ENCODE measurements around the gene VMO1. TPM values are rescaled to one million over a fixed set of nuclear protein-coding genes. Genes with fewer than 3 reads are reported as not detected.

Gene VMO1
- total and polyA plus RNA-seq, 9 of the 15 experiments (the other 6 are each of a cell fraction or from before 2014, with no cell fraction given) = 0.31 TPM; not detected in 8

DNA sequence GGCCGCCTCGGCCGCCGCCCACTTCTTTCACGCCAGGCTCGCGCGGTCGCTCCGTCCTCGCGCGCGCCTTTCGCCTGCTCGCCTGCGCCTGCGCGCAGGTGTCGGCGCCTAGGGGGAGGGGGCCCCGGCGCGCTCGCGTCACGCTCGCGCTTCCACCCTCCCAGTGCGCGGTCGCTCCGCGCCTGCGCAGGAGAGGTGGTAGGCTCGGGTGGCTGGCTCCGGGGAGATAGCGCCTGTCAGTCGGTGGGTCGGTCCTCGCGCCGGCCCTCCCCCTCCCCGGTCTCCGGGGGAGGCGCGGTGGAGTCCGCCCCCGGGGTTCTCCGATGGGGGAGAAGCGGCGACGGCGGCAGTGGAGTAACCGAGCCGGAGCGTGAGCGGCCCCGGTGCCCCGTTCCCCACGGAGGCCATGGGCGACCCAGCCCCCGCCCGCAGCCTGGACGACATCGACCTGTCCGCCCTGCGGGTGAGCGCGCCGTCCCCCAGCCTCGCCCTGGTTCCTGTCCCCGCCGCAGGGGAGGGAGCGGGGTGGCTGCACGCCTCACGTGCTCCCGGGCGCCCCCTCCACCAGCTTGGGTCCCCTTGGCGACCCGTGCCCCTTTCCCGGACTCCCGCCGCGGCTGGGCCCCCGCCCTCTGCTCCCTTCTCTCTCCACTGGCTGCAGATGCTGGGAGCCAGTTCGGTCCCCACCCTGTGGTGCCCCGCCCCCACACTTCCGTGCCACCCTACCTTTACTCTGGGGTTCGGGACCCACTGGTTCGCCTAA, 47.2 kb upstream of the VMO1 start, which contains the start of gene MINK1 (continued):
- TF ChIP-seq ZNF592 (IDR thresholded peaks at IDR 0.05) (no peak), E2F4 (CRISPR knock-in tag; IDR thresholded peaks at IDR 0.05; ENCODE audit: low read depth) (no peak), KLF1 (tag; IDR thresholded peaks at IDR 0.05) (no peak; the same call in 1 of the 2 replicates), RNF2 (IDR thresholded peaks at IDR 0.05) (no peak), NCOA6 (IDR thresholded peaks at IDR 0.05) (0 out of 2 replicates have a peak, but pooled peaks have one; percentile 14), RFX1 (IDR thresholded peaks at IDR 0.05) (no peak), NFIC (IDR thresholded peaks at IDR 0.05) (no peak), BHLHE40 (IDR thresholded peaks at IDR 0.05; ENCODE audit: low read length) (peak; percentile 34; the same call in 1 of the 2 replicates), ZNF780A (CRISPR knock-in tag; IDR thresholded peaks at IDR 0.05) (no peak), JUNB (CRISPR knock-in tag; conservative IDR thresholded peaks at IDR 0.05) (no peak), ZNF79 (CRISPR knock-in tag; IDR thresholded peaks at IDR 0.05; ENCODE audit: low read depth) (no peak), FIP1L1 (IDR thresholded peaks at IDR 0.05; ENCODE audit: low read depth, low read length, poor library complexity, severe bottlenecking) (peak; percentile 47), MAFF (IDR thresholded peaks at IDR 0.05; ENCODE audit: low read length) (no peak), TRIM25 (IDR thresholded peaks at IDR 0.05; ENCODE audit: borderline replicate concordance) (no peak), NR1H2 (CRISPR knock-in tag; IDR thresholded peaks at IDR 0.05) (no peak)
- TF ChIP-seq, protein P1, sequence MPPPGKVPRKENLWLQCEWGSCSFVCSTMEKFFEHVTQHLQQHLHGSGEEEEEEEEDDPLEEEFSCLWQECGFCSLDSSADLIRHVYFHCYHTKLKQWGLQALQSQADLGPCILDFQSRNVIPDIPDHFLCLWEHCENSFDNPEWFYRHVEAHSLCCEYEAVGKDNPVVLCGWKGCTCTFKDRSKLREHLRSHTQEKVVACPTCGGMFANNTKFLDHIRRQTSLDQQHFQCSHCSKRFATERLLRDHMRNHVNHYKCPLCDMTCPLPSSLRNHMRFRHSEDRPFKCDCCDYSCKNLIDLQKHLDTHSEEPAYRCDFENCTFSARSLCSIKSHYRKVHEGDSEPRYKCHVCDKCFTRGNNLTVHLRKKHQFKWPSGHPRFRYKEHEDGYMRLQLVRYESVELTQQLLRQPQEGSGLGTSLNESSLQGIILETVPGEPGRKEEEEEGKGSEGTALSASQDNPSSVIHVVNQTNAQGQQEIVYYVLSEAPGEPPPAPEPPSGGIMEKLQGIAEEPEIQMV (tag; conservative IDR thresholded peaks at IDR 0.05; ENCODE audit: low read depth) = no peak
- TF ChIP-seq, protein P2, sequence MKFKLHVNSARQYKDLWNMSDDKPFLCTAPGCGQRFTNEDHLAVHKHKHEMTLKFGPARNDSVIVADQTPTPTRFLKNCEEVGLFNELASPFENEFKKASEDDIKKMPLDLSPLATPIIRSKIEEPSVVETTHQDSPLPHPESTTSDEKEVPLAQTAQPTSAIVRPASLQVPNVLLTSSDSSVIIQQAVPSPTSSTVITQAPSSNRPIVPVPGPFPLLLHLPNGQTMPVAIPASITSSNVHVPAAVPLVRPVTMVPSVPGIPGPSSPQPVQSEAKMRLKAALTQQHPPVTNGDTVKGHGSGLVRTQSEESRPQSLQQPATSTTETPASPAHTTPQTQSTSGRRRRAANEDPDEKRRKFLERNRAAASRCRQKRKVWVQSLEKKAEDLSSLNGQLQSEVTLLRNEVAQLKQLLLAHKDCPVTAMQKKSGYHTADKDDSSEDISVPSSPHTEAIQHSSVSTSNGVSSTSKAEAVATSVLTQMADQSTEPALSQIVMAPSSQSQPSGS (CRISPR knock-in tag; IDR thresholded peaks at IDR 0.05) = no peak
